T47D (cell line): ENCODE data around the gene FKBP4.

Experiments
- DNase-seq, 2 experiments: peaks; one replicate each; pipeline versions ENCODE4 v3.0.0 to v3.0.0-alpha.2; 2011 to 2012; ENCODE audit warnings: low read depth in 1 of 2, low spot score in 1 of 2
- JUND ChIP-seq: IDR thresholded peaks from 2 replicates; pipeline ENCODE4 v1.6.1; 2012; ENCODE audit warnings: low read depth
- in situ Hi-C: cut with HindIII; loops from 2 replicates; pipeline ENCODE4 v1.10.0; 2016; ENCODE audit warnings: low sequenced_read_pairs, low pct_unique_long_range_greater_than_20kb

FKBP4 gene

DNA sequence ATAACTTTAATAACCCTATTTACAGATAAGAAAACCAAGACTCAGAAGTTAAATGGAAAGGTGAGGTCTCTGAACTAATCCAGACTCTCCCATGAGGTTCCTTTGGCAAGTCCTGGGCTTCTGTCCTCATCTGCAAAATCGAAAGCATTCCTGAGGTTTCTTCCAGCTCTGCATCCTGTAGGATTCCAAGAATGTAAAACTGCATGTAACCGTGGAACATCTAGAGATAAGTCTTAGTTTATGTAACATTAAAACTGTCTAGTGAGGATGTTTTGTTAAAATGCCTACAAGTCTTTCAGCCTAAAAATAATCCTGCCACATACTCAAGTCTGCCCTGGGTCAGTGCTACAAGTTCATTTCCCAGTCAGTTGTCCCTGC is 10.4 kb downstream of the FKBP4 start:
- TF ChIP-seq JUND, result no peak
- no peak for DNase-seq

DNA sequence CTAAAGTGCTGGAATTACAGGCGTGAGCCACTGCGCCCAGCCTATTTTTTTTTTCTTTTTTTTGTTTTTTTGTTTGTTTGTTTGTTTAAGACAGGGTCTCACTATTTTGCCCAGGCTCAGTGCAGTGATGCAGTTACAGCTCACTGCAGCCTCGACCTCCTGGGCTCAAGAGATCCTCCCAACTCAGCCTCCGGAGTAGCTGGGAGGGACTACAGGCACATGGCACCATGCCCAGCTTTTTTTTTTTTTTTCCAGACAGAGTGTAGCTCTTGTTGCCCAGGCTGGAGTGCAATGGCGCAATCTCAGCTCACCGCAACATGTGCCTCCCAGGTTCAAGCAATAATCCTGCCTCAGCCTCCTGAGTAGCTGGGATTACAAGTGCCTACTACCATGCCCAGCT is 11.9 kb downstream of the FKBP4 start:
- no peak for TF ChIP-seq JUND
- DNase-seq, result peak in 1 of 2 experiments; percentile 51
- in situ Hi-C loops, result no loop called here

More for the DNA sequence above, 10.4 kb downstream of the FKBP4 start:
- in situ Hi-C loops, result no loop called here

DNA sequence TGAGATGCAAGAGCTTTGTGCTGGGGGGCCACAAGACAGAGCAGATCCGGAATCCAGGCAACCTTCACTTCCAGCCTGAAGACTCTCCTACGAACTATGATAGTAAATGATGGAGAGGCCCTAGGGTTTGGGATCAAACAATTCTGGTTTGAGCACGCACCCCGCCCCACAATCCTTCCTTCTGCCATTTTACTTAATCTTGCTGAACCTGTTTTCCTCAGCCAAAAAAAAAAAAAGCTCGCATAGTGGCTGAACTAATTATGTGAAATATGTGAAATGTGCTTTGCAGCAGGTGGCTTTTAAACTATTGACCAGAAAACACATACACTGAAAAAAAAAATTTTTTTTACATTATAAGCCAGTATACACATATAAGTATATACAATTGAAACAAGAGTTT is 17.0 kb downstream of the FKBP4 start:
- in situ Hi-C loops, result no loop called here
- no peak for TF ChIP-seq JUND
- DNase-seq, result peak in 1 of 2 experiments; percentile 59

DNA sequence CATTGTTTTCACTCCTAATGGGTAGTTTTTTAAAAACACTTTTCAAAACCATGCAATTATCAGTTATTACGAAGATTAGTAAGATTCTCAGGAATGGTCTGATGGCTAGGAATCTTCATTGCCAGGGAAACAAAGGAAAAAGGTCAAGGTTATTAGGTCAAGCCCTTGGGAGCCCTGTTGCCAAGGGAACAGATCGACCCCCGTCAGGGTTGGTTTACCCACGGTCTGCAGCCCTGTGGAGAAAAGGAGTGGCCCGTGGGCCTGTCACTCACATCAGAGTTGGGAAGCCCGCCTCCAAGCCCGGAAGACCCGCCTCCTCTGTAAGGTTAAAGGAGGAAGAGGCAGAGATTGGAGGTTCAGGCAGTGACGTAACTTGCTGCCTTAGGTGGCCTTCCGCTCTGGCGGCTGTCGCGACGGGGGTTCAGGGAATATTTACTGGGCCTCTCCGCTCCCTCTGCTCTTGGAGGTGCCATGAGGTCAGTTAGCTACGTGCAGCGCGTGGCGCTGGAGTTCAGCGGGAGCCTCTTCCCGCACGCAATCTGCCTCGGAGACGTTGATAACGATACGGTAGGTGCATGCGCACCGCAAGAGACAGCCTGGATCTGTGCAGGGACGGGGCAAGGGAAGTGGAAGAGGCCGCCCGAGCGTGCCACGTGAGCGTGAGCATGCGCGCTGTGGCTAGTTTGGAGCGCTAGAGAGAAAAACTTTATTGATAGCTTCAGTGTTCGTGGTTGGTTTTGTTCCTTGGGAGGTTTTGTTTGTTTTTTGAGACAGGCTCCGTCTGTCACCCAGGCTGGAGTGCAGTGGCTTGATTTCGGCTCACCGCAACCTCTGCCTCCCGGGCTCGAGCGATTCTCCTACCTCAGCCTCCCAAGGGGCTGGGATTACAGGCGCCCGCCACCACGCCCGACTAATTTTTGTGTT is 17.8 kb downstream of the FKBP4 start, which contains the start of gene ITFG2:
ITFG2 (plus strand) TSS at position 379 of the 924 bp plus-strand sequence; CDS start at position 472, 93 bp downstream.
- TF ChIP-seq JUND, result no peak
- peak; percentile 87 to 99 for DNase-seq
- in situ Hi-C loops, result no loop called here

DNA sequence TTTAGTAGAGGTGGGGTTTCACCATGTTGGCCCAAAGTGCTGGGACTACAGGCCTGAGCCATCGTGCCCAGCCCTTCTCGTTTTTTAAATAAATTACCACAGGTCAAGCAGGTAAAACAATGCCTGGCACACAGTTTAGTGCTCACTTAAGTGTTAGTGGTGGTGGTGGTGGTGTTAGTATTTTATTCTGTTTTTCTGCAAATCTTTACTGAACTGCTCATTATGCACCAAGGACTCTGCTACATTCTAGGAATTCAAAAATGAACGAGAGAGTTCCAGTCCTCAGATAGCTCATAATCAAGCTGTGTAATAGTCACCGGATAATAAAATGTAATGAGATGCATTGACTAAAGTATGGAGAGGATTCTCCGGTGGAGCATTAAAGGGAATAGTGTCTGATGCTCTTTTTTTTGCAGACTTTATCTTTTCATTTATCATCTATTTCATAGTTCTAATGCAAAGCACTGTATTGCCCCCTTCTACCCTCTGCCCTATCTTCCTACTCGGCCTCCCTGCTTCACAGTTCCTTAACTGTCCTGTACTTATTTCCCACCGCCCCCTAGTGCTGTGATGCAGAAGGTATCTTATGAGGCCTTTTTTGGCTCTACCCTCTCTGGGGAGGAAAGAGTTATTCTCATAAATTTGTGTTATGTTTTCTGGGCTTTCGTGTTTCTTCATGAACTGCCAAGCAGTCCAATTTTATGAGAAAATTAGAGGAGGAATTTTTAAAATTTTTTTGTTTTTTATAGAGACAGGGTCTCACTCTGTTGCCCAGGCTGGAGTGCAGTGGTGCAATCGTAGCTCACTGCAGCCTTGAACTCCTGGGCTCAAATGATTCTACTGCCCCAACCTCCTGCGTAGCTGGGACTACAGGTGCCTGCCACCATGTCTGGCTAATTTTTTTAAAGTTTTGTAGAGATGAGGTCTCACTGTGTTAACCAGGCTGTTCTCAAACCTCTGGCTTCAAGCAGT is 18.7 kb downstream of the FKBP4 start:
- in situ Hi-C loops, result no loop called here
- peak; percentile 47 to 83 for DNase-seq
- TF ChIP-seq JUND, result no peak

DNA sequence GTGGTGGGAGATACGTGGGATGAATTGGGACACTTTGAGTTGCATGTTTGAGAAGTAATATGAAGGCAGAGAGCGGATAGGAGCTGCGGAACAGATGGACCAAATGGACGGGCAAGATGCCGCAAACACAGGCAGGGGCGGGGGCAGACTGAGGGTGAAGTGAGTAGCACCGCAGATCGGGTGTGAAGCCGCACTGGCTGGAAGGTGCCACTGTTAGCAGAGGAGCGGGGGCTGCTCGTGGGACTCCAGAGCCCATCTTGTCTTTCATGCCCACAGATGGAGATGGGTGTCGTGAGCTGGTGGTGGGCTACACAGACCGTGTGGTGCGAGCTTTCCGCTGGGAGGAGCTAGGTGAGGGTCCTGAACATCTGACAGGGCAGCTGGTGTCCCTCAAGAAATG is 25.0 kb downstream of the FKBP4 start:
- in situ Hi-C loops, result no loop called here
- no peak for DNase-seq
- TF ChIP-seq JUND, result no peak

DNA sequence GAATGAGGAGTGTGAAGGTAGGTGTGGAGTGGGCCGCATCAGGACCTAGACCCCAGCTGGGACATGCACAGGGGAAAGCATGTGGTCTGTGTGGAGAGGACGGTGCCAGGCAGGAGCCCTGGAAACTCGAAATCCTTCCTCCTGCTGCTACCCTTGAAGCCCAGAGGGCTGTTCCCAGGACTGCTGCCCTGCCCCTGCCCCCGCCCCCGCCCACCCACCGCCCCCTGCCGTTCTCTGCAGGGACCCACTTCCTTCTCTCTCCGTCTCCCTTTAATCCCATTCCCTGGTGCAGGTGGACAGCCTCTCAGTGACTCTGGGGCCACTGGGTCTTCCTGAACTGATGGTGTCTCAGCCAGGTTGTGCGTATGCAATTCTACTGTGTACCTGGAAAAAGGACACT is 25.7 kb downstream of the FKBP4 start:
- no peak for TF ChIP-seq JUND
- in situ Hi-C loops, result no loop called here
- DNase-seq, result no peak

DNA sequence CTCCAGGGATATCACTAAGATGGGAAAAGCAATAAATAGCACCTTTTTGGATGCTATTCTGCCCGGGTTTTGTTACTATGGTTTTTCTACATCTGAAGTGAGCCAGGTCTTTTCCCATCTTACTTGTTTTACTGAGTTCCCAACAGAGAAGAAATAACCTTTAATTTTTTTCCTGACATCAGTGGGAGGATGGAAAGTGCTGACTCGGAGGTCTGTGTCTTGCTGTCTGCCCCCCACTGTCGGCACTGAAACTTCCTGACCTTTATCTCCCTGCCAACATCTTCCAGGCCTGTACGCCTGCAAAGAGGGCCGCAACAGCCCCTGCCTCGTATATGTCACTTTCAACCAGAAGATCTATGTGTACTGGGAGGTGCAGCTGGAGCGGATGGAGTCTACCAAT is 28.7 kb downstream of the FKBP4 start:
- no peak for TF ChIP-seq JUND
- in situ Hi-C loops, result no loop called here
- DNase-seq, result no peak

DNA sequence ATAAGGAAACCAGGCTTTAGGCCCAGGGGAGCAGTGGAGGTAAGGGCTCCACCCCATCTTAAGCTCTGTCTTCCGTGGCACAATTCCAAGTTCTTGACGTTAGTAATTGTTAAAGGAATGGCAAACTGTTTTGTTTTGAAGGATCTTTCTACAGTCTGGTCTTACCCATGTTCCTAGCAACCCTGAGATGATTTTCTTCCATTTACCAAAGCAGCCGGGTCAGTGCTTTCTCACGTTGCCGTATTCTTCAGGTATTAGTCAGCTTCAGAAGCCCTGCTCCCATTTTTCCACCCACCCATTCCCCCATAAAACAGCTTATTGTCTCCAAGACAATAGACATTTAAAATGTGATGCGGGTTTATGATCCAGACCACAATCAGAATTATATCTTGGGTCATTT is 29.8 kb downstream of the FKBP4 start:
- DNase-seq, result no peak
- in situ Hi-C loops, result no loop called here
- no peak for TF ChIP-seq JUND

DNA sequence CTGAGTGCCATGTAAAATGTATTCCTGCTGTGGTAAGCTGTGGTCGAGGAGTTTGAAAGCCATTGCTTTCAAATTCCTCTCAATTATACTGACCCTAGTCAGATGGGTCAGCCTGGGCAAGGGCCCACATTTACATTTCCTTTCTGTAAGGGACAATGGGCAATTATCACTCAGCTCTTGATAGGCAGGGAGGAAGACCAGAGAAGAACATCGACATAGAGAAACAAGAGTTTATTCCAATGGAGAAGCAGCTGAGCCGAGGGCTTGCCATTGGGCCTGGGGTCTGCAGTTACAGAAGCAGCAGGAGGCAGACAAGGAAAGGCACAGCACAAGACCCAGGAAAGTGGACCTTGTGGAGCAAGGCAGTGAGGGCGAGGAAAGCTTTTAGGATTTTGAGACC is 30.4 kb downstream of the FKBP4 start:
- TF ChIP-seq JUND, result no peak
- in situ Hi-C loops, result no loop called here
- no peak for DNase-seq

DNA sequence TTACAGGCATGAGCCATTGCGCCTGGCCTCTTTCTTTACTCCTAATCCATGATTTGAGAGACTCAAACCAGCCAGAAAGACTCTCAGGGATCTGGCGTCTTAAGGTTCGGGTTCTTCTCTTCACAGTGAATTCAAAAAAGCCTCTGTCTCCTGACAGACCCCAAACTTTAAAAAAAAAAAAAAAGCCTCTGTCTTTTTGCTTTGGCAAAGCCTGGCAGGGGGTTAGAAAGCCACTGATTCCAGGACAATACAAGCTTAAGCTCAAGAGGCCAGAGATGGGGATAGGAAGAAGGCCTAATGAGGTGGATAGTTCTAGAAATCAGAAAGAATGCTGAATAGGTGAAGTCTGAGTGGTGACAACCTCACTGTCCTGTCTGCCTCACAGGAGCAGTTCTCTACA is 31.3 kb downstream of the FKBP4 start:
- in situ Hi-C loops, result no loop called here
- no peak for TF ChIP-seq JUND

DNA sequence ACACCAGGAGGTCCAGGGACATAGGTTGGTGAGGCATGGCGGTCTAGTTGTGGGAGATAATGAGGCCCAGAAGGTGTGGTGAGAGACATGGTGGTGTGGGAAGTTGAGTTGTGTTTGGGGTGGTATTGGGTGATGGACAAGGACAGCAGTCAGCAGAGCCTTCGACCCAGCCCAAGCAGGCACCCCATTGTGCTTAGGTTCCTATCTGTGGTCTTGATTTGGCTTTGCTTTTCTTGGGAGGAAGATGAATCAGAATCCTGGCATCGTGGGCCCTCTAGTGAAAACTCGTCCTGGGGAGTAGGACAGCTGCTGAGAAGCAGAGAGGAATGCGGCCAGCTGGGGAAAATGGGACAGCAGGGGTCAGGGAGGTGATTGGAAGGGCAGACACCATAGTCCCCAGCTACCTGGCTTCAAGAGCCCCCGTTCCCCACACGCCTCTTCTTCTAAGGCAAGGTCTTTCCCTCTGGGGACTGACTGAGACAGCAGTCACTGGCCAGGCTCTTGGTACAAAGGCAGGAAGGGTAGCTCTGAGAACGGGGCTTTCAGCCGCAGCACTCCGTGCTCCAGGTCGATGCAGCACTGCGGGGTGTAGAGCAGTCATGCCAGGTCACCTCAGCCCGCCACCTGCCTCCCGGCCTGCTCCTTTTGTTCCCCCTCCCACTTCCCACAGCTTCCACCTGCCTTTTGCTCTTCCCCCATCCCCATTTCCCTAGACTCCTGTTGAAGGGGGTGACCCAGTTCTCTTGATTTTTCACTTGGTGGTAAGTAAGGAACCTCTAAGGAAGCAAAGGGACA is 32.1 kb downstream of the FKBP4 start:
- no peak for TF ChIP-seq JUND
- in situ Hi-C loops, result no loop called here
- no peak for DNase-seq

More for the DNA sequence above, 31.3 kb downstream of the FKBP4 start:
- DNase-seq, result no peak

DNA sequence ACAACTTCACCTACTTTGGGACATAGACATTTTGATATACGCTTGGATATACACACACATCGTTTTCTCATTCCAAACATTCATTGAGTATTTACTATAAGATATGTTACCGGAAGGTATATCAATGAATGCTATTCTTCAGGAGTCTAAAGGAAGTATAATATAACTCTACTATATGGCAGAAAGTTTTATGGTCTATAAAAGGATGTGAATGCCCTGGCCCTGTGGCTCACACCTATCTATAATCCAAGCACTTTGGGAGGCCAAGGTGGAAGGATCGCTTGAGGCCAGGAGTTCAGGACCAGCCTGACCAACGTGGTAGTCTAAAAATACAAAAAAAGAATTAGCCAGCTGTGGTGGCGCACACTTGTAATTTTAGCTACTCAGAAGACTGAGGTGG is 34.5 kb downstream of the FKBP4 start:
- in situ Hi-C loops, result no loop called here
- no peak for DNase-seq
- TF ChIP-seq JUND, result no peak
